OCI-LY7 (cell line): ENCODE results near the gene SMPD3. TPM values are rescaled to one million over a fixed set of nuclear protein-coding genes. Genes with fewer than 3 reads are reported as not detected.
"Not testable (repeated sequence)": the region's sequence is repeated elsewhere in the genome, so short reads cannot be mapped to it uniquely, and the experiment has no call there.

Source experiments
- Bru-seq: library from RNA; stranded (reverse); fragments of 400-500 nt; gene quantifications from one replicate; lab custom pipeline; 2021; lab: Mats Ljungman, UMichigan
- BruChase-seq, 2 experiments: library from RNA; stranded (reverse); fragments of 400-500 nt; gene quantifications; one replicate each; lab custom pipeline; 2021; lab: Mats Ljungman, UMichigan
- BruUV-seq: library from RNA; stranded (reverse); fragments of 400-500 nt; replicated peaks from 2 replicates; lab custom pipeline; 2021; lab: Mats Ljungman, UMichigan
- CTCF ChIA-PET: fragments of 300-600 bp; sonication (Branson Sonifier 250); formaldehyde crosslinking; loops from one replicate; lab custom pipeline; 2022; ENCODE audit warnings: antibody characterized with exemption; ENCODE audit not compliant: unreplicated experiment; lab: Charles Lee
- POLR2A ChIA-PET: fragments of 300-600 bp; sonication (Branson Sonifier 250); formaldehyde crosslinking; loops from one replicate; lab custom pipeline; 2022; ENCODE audit warnings: antibody characterized with exemption; lab: Charles Lee
- DNase-seq: peaks from one replicate; pipeline ENCODE4 v3.0.0-alpha.2; 2015; ENCODE audit warnings: low spot score
- H2AFZ ChIP-seq: fragments of 200-600 bp; sonication (generic), shearing (Covaris generic); 2 replicates; pipeline ENCODE4 v1.6.1; 2014; ENCODE audit warnings: mild to moderate bottlenecking, antibody characterized with exemption, low read length, moderate library complexity
- H3K27ac ChIP-seq: fragments of 200-600 bp; sonication (generic); 2 replicates; pipeline ENCODE4 v1.5.1; 2014; ENCODE audit warnings: mixed run types, low read depth, mild to moderate bottlenecking, moderate library complexity, low read length, inconsistent platforms; ENCODE audit not compliant: poor library complexity, severe bottlenecking
- H3K36me3 ChIP-seq: fragments of 200-600 bp; sonication (generic); 2 replicates; pipeline ENCODE4 v1.6.1; 2014; ENCODE audit warnings: mild to moderate bottlenecking, antibody characterized with exemption, low read length, moderate library complexity, mixed read lengths; ENCODE audit not compliant: insufficient read depth
- H3K4me1 ChIP-seq: fragments of 200-600 bp; sonication (generic); 2 replicates; pipeline ENCODE4 v1.5.1; 2014; ENCODE audit warnings: mild to moderate bottlenecking, low read length; ENCODE audit not compliant: insufficient read depth, poor library complexity, severe bottlenecking
- H3K4me2 ChIP-seq: fragments of 200-600 bp; sonication (generic); 2 replicates; pipeline ENCODE4 v1.6.1; 2014; ENCODE audit warnings: mild to moderate bottlenecking, low read length
- H3K4me3 ChIP-seq: fragments of 200-600 bp; sonication (generic); 2 replicates; pipeline ENCODE4 v1.5.1; 2014; ENCODE audit warnings: mild to moderate bottlenecking, low read depth, low read length; ENCODE audit not compliant: poor library complexity, severe bottlenecking
- H3K79me2 ChIP-seq: fragments of 200-600 bp; sonication (generic); 2 replicates; pipeline ENCODE4 v1.6.1; 2016; ENCODE audit warnings: low read depth, mild to moderate bottlenecking, low read length, moderate library complexity, mixed read lengths; ENCODE audit not compliant: insufficient read depth
- H3K9me2 ChIP-seq: fragments of 200-600 bp; sonication (generic); 2 replicates; pipeline ENCODE4 v1.6.1; 2016; ENCODE audit warnings: mild to moderate bottlenecking, low read length, mixed read lengths; ENCODE audit not compliant: insufficient read depth
- H3K9me3 ChIP-seq: fragments of 200-600 bp; sonication (generic); 2 replicates; pipeline ENCODE4 v1.6.1; 2014; ENCODE audit warnings: mild to moderate bottlenecking, mixed run types, low read length, mixed read lengths
- H4K20me1 ChIP-seq: fragments of 200-600 bp; sonication (generic); 2 replicates; pipeline ENCODE4 v1.6.1; 2014; ENCODE audit warnings: mild to moderate bottlenecking, antibody characterized with exemption, low read length, moderate library complexity, mixed read lengths; ENCODE audit not compliant: insufficient read depth
- EZH2phosphoT487 ChIP-seq: fragments of 200-600 bp; sonication (generic); IDR thresholded peaks from 2 replicates; pipeline ENCODE4 v1.6.1; 2018; ENCODE audit warnings: low read depth, borderline replicate concordance, mild to moderate bottlenecking, mixed run types, antibody characterized with exemption, low read length, moderate library complexity, mixed read lengths
- intact Hi-C: fragments of 100-400 bp; cut with micrococcal nuclease; formaldehyde crosslinking; loops from one replicate; pipeline ENCODE4 v1.10.0; 2022; ENCODE audit not compliant: unreplicated experiment
- long read RNA-seq: library from polyadenylated mRNA; stranded (forward); transcript quantifications from one replicate; pipeline ENCODE4 v2.0.0, GENCODE V29; 2022
- total RNA-seq, 2 experiments: library from RNA; depleted of rRNA in 1 of 2; stranded (reverse); fragments of >200 nt in 1 of 2; shearing (Covaris generic) in 1 of 2; gene quantifications; 2 replicates each; pipeline ENCODE4 v1.2.3, GENCODE V29; 2014 to 2022
- TF ChIP-seq, protein P1 (sequence below): fragments of 200-600 bp; sonication (generic); conservative IDR thresholded peaks from 2 replicates; pipeline ENCODE4 v1.5.1; 2014; ENCODE audit warnings: mild to moderate bottlenecking, antibody characterized with exemption, low read length, moderate library complexity, mixed read lengths

SMPD3 gene
- 0.16 and 0.21 TPM in 2 replicates for total RNA-seq (2014; rRNA removed; shearing (Covaris generic))
- 0.51 and 0.61 TPM in 2 replicates for total RNA-seq (2022)
- percentile 16 among the genes with signal in this experiment for Bru-seq, nascent RNA
- BruChase-seq, experiment 1, labeled RNA remaining after a 6-hour chase = percentile 11 among the genes with signal in this experiment
- BruChase-seq, experiment 2, labeled RNA remaining after a 2-hour chase = percentile 16 among the genes with signal in this experiment
- long read RNA-seq = 0 reads

DNA sequence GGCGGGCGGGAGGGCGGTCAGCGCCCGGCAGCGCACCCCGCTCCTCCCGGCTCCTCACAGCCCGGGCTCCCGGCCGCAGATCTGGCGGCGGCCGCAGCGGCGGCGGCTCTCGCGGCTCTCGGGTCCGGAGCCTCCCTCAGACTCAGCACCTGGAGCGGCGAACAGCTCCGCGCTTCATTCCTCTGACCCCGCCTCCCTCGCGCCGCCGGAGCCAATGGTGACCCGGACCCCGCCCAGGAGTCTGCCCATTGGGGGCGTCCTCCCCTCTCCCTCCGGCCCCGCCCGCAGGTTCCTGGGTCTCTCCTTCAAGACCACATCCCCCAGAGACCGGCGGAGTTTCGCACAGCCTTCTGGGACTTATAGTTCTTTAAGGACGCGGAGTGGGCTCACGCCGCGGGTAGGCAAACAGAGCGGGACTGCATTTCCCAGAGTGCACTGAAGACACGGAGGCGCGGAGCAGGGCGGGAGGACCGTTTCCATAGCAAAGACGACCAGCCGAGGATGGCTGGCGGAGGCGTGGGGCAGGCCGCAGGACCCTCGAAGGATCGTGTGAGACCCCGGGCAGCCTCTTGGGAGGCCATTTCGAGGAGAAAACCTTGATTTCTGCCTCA is at the start of gene SMPD3:
TSS of gene SMPD3 (minus strand) at position 149 of the 611 bp plus-strand sequence. CDS start 76,327 bp downstream, outside the sequence.
- Histone ChIP-seq H3K4me2 (peak within 1 kb of the TSS; percentile 79), H2AFZ (peak within 1 kb of the TSS; percentile 42; the same call in 1 of the 2 replicates), H3K4me1 (peaks cover 14% of the 10 kb centered on the region), H3K27ac (no peak within 1 kb of the TSS), H3K36me3 (no peaks in the 10 kb centered on the region), H3K4me3 (peak within 1 kb of the TSS; percentile 60), H3K9me2 (no peaks in the 10 kb centered on the region), H3K9me3 (no peaks in the 10 kb centered on the region), H3K79me2 (no peaks in the 10 kb centered on the region), H4K20me1 (no peaks in the 10 kb centered on the region)
- peak; percentile 100 for DNase-seq
- no TSS peak for BruUV-seq
- ChIA-PET POLR2A (no interaction called here), CTCF (no interaction called here)
- TF ChIP-seq, protein P1, sequence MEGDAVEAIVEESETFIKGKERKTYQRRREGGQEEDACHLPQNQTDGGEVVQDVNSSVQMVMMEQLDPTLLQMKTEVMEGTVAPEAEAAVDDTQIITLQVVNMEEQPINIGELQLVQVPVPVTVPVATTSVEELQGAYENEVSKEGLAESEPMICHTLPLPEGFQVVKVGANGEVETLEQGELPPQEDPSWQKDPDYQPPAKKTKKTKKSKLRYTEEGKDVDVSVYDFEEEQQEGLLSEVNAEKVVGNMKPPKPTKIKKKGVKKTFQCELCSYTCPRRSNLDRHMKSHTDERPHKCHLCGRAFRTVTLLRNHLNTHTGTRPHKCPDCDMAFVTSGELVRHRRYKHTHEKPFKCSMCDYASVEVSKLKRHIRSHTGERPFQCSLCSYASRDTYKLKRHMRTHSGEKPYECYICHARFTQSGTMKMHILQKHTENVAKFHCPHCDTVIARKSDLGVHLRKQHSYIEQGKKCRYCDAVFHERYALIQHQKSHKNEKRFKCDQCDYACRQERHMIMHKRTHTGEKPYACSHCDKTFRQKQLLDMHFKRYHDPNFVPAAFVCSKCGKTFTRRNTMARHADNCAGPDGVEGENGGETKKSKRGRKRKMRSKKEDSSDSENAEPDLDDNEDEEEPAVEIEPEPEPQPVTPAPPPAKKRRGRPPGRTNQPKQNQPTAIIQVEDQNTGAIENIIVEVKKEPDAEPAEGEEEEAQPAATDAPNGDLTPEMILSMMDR = no peak
- no peak for TF ChIP-seq EZH2phosphoT487
- intact Hi-C loops = loop anchor here (5.0 to 10.0 kb wide), 3 partner anchors 44 to 146 kb away; no protein-coding TSS in a partner anchor

DNA sequence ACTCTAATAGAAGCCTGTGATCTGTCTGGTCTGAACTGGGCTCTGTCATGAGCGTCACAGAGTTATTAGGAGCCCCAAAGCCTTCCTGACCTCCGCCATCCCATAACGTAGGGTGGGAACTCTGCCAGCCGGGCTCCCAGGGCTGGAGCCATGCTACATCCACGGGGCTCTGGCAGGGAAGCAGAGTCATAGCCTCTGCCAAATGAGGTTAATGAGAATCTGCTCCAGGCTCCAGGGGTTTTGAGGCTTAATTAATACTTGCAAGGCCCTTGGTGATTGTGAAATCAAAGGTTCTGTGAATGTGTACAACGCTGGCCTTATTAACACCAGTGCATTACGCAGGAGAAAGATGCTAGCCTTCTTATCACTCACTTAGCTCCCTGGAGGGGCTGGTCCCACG is 48.4 kb upstream of the SMPD3 start:
- H3K36me3 ChIP-seq = peaks cover 15% of the 10 kb centered on the region; the same call in 1 of the 2 replicates
- H3K9me2 ChIP-seq = no peaks in the 10 kb centered on the region
- H3K79me2 ChIP-seq = no peaks in the 10 kb centered on the region
- H4K20me1 ChIP-seq = no peaks in the 10 kb centered on the region
- DNase-seq = no peak
- H3K4me3 ChIP-seq = no peak overlapping the region
- TF ChIP-seq, protein P1 = no peak
- TF ChIP-seq EZH2phosphoT487 = no peak
- peaks cover 20% of the 10 kb centered on the region for H3K4me1 ChIP-seq
- no TSS peak for BruUV-seq
- no peak overlapping the region for H2AFZ ChIP-seq
- ChIA-PET POLR2A (interaction anchor here (1.5 kb wide), 1 partner anchor 9 kb away, joined by 5 read pairs; no protein-coding TSS in a partner anchor), CTCF (no interaction called here)
- intact Hi-C loops = loop anchor here (10.0 kb wide), 1 partner anchor 242 kb away; no protein-coding TSS in a partner anchor
- no peak overlapping the region for H3K27ac ChIP-seq
- no peaks in the 10 kb centered on the region; the same call in 1 of the 2 replicates for H3K9me3 ChIP-seq
- H3K4me2 ChIP-seq = no peak overlapping the region

DNA sequence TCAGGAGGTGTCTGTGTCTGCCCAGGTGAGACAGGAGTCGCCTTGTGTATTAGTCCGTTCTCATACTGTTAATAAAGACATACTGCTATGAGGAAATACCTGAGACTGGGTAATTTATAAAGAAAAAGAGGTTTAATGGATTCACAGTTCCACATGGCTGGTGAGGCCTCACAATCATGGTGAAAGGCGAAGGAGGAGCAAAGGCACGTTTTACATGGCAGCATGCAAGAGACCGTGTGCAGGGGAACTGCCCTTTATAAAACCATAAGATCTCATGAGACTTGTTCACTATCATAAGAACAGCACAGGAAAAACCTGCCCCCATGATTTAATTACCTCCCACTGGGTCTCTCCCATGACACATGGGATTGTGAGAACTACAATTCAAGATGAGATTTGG is 46.0 kb upstream of the SMPD3 start:
- H3K9me2 ChIP-seq, CTCF ChIA-PET, H3K4me2 ChIP-seq, H4K20me1 ChIP-seq, H3K79me2 ChIP-seq, H3K27ac ChIP-seq, H3K4me3 ChIP-seq, H2AFZ ChIP-seq, POLR2A ChIA-PET, DNase-seq, BruUV-seq, H3K9me3 ChIP-seq: not testable (repeated sequence)
- Histone ChIP-seq H3K36me3 (peaks cover 15% of the 10 kb centered on the region; the same call in 1 of the 2 replicates), H3K4me1 (peaks cover 45% of the 10 kb centered on the region)
- intact Hi-C loops = loop anchor here (5.0 to 10.0 kb wide), 2 partner anchors 47 to 239 kb away; partner anchors contain the start of gene SMPD3
